ENCODE results near the gene DYNLT4.
"Not testable (repeated sequence)": the region's sequence is repeated elsewhere in the genome, so short reads cannot be mapped to it uniquely, and the experiment has no call there.

Gene DYNLT4

GRCh38 chr1:44783697-44784093, 23.5 kb downstream of the DYNLT4 start:
- no peak for TF ChIP-seq ZNF274 (IDR thresholded peaks at IDR 0.05; ENCODE audit: low read depth, low read length)
- peak overlapping the region; percentile 21; the same call in 1 of the 2 replicates for H3K4me3 ChIP-seq (ENCODE audit: low read length)

- no peak overlapping the region for H3K4me3 ChIP-seq (ENCODE audit: low read length)
- no peak for TF ChIP-seq ZNF274 (IDR thresholded peaks at IDR 0.05; ENCODE audit: low read depth, low read length)
Measured at GRCh38 chr1:44780583-44781121, 26.5 kb downstream of the DYNLT4 start.

GRCh38 chr1:44778705-44779576, 28.2 kb downstream of the DYNLT4 start:
- no peak overlapping the region for H3K4me3 ChIP-seq (ENCODE audit: low read length)
- TF ChIP-seq ZNF274 (IDR thresholded peaks at IDR 0.05; ENCODE audit: low read depth, low read length): no peak

- no peak for TF ChIP-seq ZNF274 (IDR thresholded peaks at IDR 0.05; ENCODE audit: low read depth, low read length)
- peak overlapping the region; percentile 27; the same call in 1 of the 2 replicates for H3K4me3 ChIP-seq (ENCODE audit: low read length)
Measured at GRCh38 chr1:44777969-44778635, 29.0 kb downstream of the DYNLT4 start.

GRCh38 chr1:44777547-44777946, 29.6 kb downstream of the DYNLT4 start:
- peak overlapping the region; percentile 90 for H3K4me3 ChIP-seq (ENCODE audit: low read length)
- no peak for TF ChIP-seq ZNF274 (IDR thresholded peaks at IDR 0.05; ENCODE audit: low read depth, low read length)

GRCh38 chr1:44776730-44777068, 30.5 kb downstream of the DYNLT4 start:
- no peak for TF ChIP-seq ZNF274 (IDR thresholded peaks at IDR 0.05; ENCODE audit: low read depth, low read length)
- peak overlapping the region; percentile 90 for H3K4me3 ChIP-seq (ENCODE audit: low read length)

- peak overlapping the region; percentile 90 for H3K4me3 ChIP-seq (ENCODE audit: low read length)
- TF ChIP-seq ZNF274 (IDR thresholded peaks at IDR 0.05; ENCODE audit: low read depth, low read length): no peak
Measured at GRCh38 chr1:44775930-44776729, 31.0 kb downstream of the DYNLT4 start.

- no peak for TF ChIP-seq ZNF274 (IDR thresholded peaks at IDR 0.05; ENCODE audit: low read depth, low read length)
- H3K4me3 ChIP-seq (ENCODE audit: low read length): peak within 1 kb of the TSS; percentile 90
Measured at GRCh38 chr1:44775078-44775929, 31.8 kb downstream of the DYNLT4 start, which contains the start of gene RPS8. RPS8 (plus strand) TSS chr1:44775540; CDS start chr1:44775597, 57 bp downstream.

- not testable (repeated sequence) for H3K4me3 ChIP-seq (ENCODE audit: low read length)
Measured at GRCh38 chr1:44766421-44766820, 40.7 kb downstream of the DYNLT4 start.

GRCh38 chr1:44760876-44761275, 46.3 kb downstream of the DYNLT4 start:
- H3K4me3 ChIP-seq (ENCODE audit: low read length): no peak overlapping the region
- no peak for TF ChIP-seq ZNF274 (IDR thresholded peaks at IDR 0.05; ENCODE audit: low read depth, low read length)

GRCh38 chr1:44759077-44759476, 48.1 kb downstream of the DYNLT4 start:
- H3K4me3 ChIP-seq (ENCODE audit: low read length): no peak overlapping the region
- TF ChIP-seq ZNF274 (IDR thresholded peaks at IDR 0.05; ENCODE audit: low read depth, low read length): no peak

- no peak overlapping the region; the same call in 1 of the 2 replicates for H3K4me3 ChIP-seq (ENCODE audit: low read length)
- TF ChIP-seq ZNF274 (IDR thresholded peaks at IDR 0.05; ENCODE audit: low read depth, low read length): no peak
Measured at GRCh38 chr1:44757420-44757819, 49.7 kb downstream of the DYNLT4 start.
